NCI-H1417 treated with DMSO at 0.1 percent for 48 hours (cell line): Measurements from ENCODE around the gene ABHD18.
"Not testable (repeated sequence)": the region's sequence is repeated elsewhere in the genome, so short reads cannot be mapped to it uniquely, and the experiment has no call there.

Experiments
- DNase-seq: peaks from one replicate; lab custom pipeline; 2025; lab: John Stamatoyannopoulos, UW

Gene ABHD18

GRCh38 chr4:127965062-127965802 is at the start of gene ABHD18, which contains the start of gene MFSD8:
ABHD18 (plus strand) TSS chr4:127965406; CDS start chr4:127982956, 17,550 bp downstream.
MFSD8 (minus strand) TSS chr4:127965173; CDS start chr4:127965133, 40 bp downstream.
- DNase-seq: peak; percentile 91

- DNase-seq: no peak
Observed at GRCh38 chr4:127916512-127916911, 48.7 kb upstream of the ABHD18 start.

DNA sequence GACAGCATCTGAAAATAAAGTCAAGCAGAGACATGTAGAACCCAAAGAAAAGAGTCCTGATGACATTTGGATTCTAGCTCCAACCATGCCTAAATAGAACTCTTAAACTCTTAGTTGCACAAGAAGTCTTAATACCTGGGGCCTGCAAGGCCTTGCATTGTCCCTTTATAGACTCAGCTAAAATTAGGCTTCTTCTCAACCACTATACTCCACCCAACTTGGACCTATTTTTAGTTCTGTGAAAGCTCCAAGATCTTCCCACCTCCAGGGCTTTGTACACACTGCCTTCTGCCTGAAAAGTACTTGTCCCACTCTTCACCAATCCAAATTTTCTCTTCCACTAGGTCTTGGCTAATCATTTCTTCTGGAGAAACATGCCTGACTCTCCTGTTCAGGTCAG is 48.1 kb upstream of the ABHD18 start:
- DNase-seq: no peak

GRCh38 chr4:127920521-127920920 is 44.7 kb upstream of the ABHD18 start:
- no peak for DNase-seq

DNA sequence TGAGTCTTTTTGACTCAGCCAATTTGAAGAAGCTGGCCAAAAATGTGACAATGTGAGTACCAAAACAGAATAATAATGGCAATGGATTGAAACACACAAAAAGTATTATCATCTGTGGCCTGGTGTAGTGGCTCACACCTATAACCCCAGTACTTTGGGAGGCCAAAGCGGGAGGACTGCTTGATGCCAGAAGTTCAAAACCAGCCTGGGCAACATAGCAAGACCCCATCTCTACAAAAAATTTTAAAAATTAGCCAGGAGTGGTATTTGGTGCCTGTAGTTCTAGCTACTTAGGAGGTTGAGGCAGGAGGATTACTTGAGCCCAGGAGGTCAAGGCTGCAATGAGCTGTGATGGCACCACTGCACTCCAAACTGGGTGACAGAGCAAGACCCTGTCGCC is 43.0 kb upstream of the ABHD18 start:
- no peak for DNase-seq

GRCh38 chr4:127925720-127926119 is 39.5 kb upstream of the ABHD18 start:
- DNase-seq: not testable (repeated sequence)

DNA sequence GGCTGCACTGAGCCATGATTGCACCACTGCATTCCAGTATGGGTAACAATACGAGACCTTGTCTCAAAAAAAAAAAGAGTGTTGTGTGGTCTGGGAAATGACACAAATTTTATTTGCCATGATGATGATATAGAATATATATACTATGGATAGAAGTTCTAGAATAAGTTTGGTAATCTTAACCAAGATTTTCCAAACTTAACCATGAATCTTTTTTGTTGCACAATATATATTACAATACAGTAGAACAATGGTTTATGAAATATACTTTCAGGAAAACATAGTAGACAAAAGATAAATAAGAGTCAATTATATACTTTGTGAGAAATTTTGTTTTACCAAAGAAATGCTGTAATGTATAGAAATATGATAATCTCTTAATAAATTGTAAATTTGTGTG is 35.0 kb upstream of the ABHD18 start:
- DNase-seq: no peak

GRCh38 chr4:127931836-127932235 is 33.4 kb upstream of the ABHD18 start:
- DNase-seq: not testable (repeated sequence)

- DNase-seq: no peak
Observed at GRCh38 chr4:127936974-127937373, 28.2 kb upstream of the ABHD18 start.

GRCh38 chr4:127957105-127957504 is 8.1 kb upstream of the ABHD18 start:
- DNase-seq: no peak

DNA sequence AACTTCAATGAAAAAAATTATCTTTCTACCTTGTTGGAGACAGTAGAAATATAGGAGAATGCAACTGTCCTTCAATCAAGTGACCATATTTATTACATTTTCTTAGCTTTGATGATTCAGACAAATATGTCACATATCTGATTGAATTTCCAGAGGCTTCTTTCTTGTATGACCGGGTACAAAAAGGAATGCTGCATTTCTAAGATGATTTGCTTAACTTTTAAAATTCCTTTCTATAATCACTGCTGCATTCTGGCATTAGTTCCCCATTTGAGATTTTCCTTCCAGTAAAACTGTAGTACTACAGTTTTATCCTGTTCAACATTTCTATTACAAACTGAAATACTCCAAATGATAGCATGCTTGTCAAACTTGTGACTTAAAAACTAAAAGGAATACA is 5.4 kb upstream of the ABHD18 start:
- no peak for DNase-seq

- DNase-seq: not testable (repeated sequence)
Observed at GRCh38 chr4:127963633-127964398, 1.4 kb upstream of the ABHD18 start.

DNA sequence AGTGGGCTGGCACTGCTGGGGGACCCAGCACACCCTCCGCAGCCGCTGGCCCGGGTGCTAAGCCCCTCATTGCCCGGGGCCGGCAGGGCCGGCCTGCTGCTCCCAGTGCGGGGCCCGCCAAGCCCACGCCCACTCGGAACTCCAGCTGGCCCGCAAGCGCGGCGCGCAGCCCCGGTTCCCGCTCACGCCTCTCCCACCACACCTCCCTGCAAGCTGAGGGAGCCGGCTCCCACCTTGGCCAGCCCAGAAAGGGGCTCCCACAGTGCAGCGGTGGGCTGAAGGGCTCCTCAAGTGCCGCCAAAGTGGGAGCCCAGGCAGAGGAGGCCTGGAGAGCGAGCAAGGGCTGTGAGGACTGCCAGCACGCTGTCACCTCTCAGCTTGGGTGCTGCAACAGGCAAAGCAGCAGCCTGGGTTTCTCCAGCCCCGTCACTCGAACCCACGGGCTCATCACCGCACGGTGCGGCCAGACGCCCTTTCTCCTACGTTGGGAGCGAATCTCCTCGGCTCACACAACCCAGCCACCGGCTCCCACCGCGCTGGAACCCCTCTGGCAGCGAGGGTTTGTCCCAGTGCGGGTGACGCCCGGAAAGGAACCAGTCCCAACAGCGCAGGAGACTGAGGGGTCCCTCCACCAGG is 662 bp upstream of the ABHD18 start:
- not testable (repeated sequence) for DNase-seq

GRCh38 chr4:127965803-127966175 is 583 bp downstream of the ABHD18 start:
- peak; percentile 24 for DNase-seq

GRCh38 chr4:127967141-127967775 is 2.1 kb downstream of the ABHD18 start:
- no peak for DNase-seq

GRCh38 chr4:127968586-127968985 is 3.4 kb downstream of the ABHD18 start:
- DNase-seq: no peak

GRCh38 chr4:127970925-127971324 is 5.7 kb downstream of the ABHD18 start:
- not testable (repeated sequence) for DNase-seq

GRCh38 chr4:127975121-127975770 is 10.0 kb downstream of the ABHD18 start:
- DNase-seq: no peak

- no peak for DNase-seq
Observed at GRCh38 chr4:127978930-127979329, 13.7 kb downstream of the ABHD18 start.

GRCh38 chr4:127982445-127982844 is 17.2 kb downstream of the ABHD18 start:
- DNase-seq: no peak

- no peak for DNase-seq
Observed at GRCh38 chr4:127985989-127986388, 20.8 kb downstream of the ABHD18 start.

- DNase-seq: no peak
Observed at GRCh38 chr4:127988638-127989037, 23.4 kb downstream of the ABHD18 start.
